ENCODE results near the gene MID1IP1. TPM values are rescaled to one million over a fixed set of nuclear protein-coding genes. Genes with fewer than 3 reads are reported as not detected.

MID1IP1 gene
- total RNA-seq, 1 donor from 2014 or later, result 40.4 TPM

- DNase-seq (ENCODE audit: low read depth), result peak; percentile 85
- FAIRE-seq, result peak; percentile 100
- H3K27me3 ChIP-seq (ENCODE audit: insufficient read depth, low read length), result no peaks in the 10 kb centered on the region
- TF ChIP-seq EZH2 (IDR thresholded peaks at IDR 0.05; ENCODE audit: insufficient read depth, low read length), result no peak
- TF ChIP-seq CTCF (IDR thresholded peaks at IDR 0.05; ENCODE audit: insufficient read depth, low read depth, low read length), result no peak
- no peaks in the 10 kb centered on the region for H3K36me3 ChIP-seq (ENCODE audit: insufficient read depth, low read length)
- no peak overlapping the region for H2AFZ ChIP-seq (ENCODE audit: low read depth, low read length)
- peak overlapping the region; percentile 40 for H3K27ac ChIP-seq (ENCODE audit: low read depth, low read length)
- Mint-ChIP-seq H3K4me3 (ENCODE audit: unreplicated experiment) (no peak overlapping the region), H3K27me3 (ENCODE audit: low read depth, unreplicated experiment) (no peaks in the 10 kb centered on the region), H3K4me1 (ENCODE audit: low read depth, unreplicated experiment) (peaks cover 21% of the 10 kb centered on the region), H3K27ac (ENCODE audit: unreplicated experiment) (no peak overlapping the region), H3K9me3 (ENCODE audit: unreplicated experiment) (no peaks in the 10 kb centered on the region), H3K36me3 (ENCODE audit: low read depth, unreplicated experiment) (no peaks in the 10 kb centered on the region)
- peak overlapping the region; percentile 8 for H3K9ac ChIP-seq (ENCODE audit: low read length)
- H3K4me3 ChIP-seq (ENCODE audit: insufficient read depth, low read depth, low read length), result no peak overlapping the region
- H3K79me2 ChIP-seq (ENCODE audit: insufficient read depth, low read length), result peaks cover 13% of the 10 kb centered on the region
- peaks cover 18% of the 10 kb centered on the region for H3K4me1 ChIP-seq (ENCODE audit: insufficient read depth, low read length)
- peak overlapping the region; percentile 56 for H3K4me2 ChIP-seq (ENCODE audit: low read length)
- no peaks in the 10 kb centered on the region for H3K9me3 ChIP-seq (ENCODE audit: insufficient read depth, low read depth, low read length)
- H4K20me1 ChIP-seq (ENCODE audit: insufficient read depth, low read length), result no peaks in the 10 kb centered on the region
Observed at GRCh38 chrX:38798956-38799355, 2.3 kb upstream of the MID1IP1 start.

- peaks cover 18% of the 10 kb centered on the region for H3K4me1 ChIP-seq (ENCODE audit: insufficient read depth, low read length)
- no peak overlapping the region for H2AFZ ChIP-seq (ENCODE audit: low read depth, low read length)
- no peaks in the 10 kb centered on the region for H3K36me3 ChIP-seq (ENCODE audit: insufficient read depth, low read length)
- peaks cover 21% of the 10 kb centered on the region for H3K4me1 Mint-ChIP-seq (ENCODE audit: low read depth, unreplicated experiment)
- H3K27ac ChIP-seq (ENCODE audit: low read depth, low read length), result no peak overlapping the region
- H3K27me3 ChIP-seq (ENCODE audit: insufficient read depth, low read length), result no peaks in the 10 kb centered on the region
- H3K4me3 ChIP-seq (ENCODE audit: insufficient read depth, low read depth, low read length), result no peak overlapping the region
- H3K27ac Mint-ChIP-seq (ENCODE audit: unreplicated experiment), result no peak overlapping the region
- no peak for TF ChIP-seq CTCF (IDR thresholded peaks at IDR 0.05; ENCODE audit: insufficient read depth, low read depth, low read length)
- no peak for TF ChIP-seq EZH2 (IDR thresholded peaks at IDR 0.05; ENCODE audit: insufficient read depth, low read length)
- H3K9me3 Mint-ChIP-seq (ENCODE audit: unreplicated experiment), result no peaks in the 10 kb centered on the region
- peak; percentile 95 for FAIRE-seq
- no peaks in the 10 kb centered on the region for H3K27me3 Mint-ChIP-seq (ENCODE audit: low read depth, unreplicated experiment)
- no peak for DNase-seq (ENCODE audit: low read depth)
- H3K9me3 ChIP-seq (ENCODE audit: insufficient read depth, low read depth, low read length), result no peaks in the 10 kb centered on the region
- H3K4me3 Mint-ChIP-seq (ENCODE audit: unreplicated experiment), result no peak overlapping the region
- no peak overlapping the region for H3K9ac ChIP-seq (ENCODE audit: low read length)
- H3K36me3 Mint-ChIP-seq (ENCODE audit: low read depth, unreplicated experiment), result no peaks in the 10 kb centered on the region
- H3K4me2 ChIP-seq (ENCODE audit: low read length), result peak overlapping the region; percentile 5
- H4K20me1 ChIP-seq (ENCODE audit: insufficient read depth, low read length), result no peaks in the 10 kb centered on the region
- H3K79me2 ChIP-seq (ENCODE audit: insufficient read depth, low read length), result peaks cover 25% of the 10 kb centered on the region
Observed at GRCh38 chrX:38799995-38800580, 1.2 kb upstream of the MID1IP1 start.

- H3K36me3 ChIP-seq (ENCODE audit: insufficient read depth, low read length), result no peaks in the 10 kb centered on the region
- Mint-ChIP-seq H3K9me3 (ENCODE audit: unreplicated experiment) (no peaks in the 10 kb centered on the region), H3K4me1 (ENCODE audit: low read depth, unreplicated experiment) (peaks cover 22% of the 10 kb centered on the region), H3K27me3 (ENCODE audit: low read depth, unreplicated experiment) (no peaks in the 10 kb centered on the region), H3K27ac (ENCODE audit: unreplicated experiment) (peak overlapping the region; percentile 91), H3K4me3 (ENCODE audit: unreplicated experiment) (peak overlapping the region; percentile 95), H3K36me3 (ENCODE audit: low read depth, unreplicated experiment) (peaks cover 2% of the 10 kb centered on the region)
- H3K9me3 ChIP-seq (ENCODE audit: insufficient read depth, low read depth, low read length), result no peaks in the 10 kb centered on the region
- no peaks in the 10 kb centered on the region for H4K20me1 ChIP-seq (ENCODE audit: insufficient read depth, low read length)
- no peak for DNase-seq (ENCODE audit: low read depth)
- peaks cover 45% of the 10 kb centered on the region for H3K79me2 ChIP-seq (ENCODE audit: insufficient read depth, low read length)
- no peaks in the 10 kb centered on the region for H3K27me3 ChIP-seq (ENCODE audit: insufficient read depth, low read length)
- no peak overlapping the region for H2AFZ ChIP-seq (ENCODE audit: low read depth, low read length)
- no peak for FAIRE-seq
- H3K4me3 ChIP-seq (ENCODE audit: insufficient read depth, low read depth, low read length), result peak overlapping the region; percentile 75
- peaks cover 18% of the 10 kb centered on the region for H3K4me1 ChIP-seq (ENCODE audit: insufficient read depth, low read length)
- peak overlapping the region; percentile 87 for H3K9ac ChIP-seq (ENCODE audit: low read length)
- no peak for TF ChIP-seq EZH2 (IDR thresholded peaks at IDR 0.05; ENCODE audit: insufficient read depth, low read length)
- TF ChIP-seq CTCF (IDR thresholded peaks at IDR 0.05; ENCODE audit: insufficient read depth, low read depth, low read length), result no peak
- H3K27ac ChIP-seq (ENCODE audit: low read depth, low read length), result peak overlapping the region; percentile 83
- peak overlapping the region; percentile 86 for H3K4me2 ChIP-seq (ENCODE audit: low read length)
Observed at GRCh38 chrX:38803243-38803587, 2.0 kb downstream of the MID1IP1 start.

Measured in astrocyte (in vitro differentiated cells and primary cell).